GM12878 (cell line): ENCODE measurements around the gene USP34. TPM values are rescaled to one million over a fixed set of nuclear protein-coding genes. Genes with fewer than 3 reads are reported as not detected.
A peak's percentile ranks its signal among the peaks of the same experiment; 100 is the strongest.

ENCODE experiments used
- ATAC-seq: fragments of 200-7000 bp; cut with Tn5 transposase; 3 replicates; pipeline ENCODE4 v1.9.1; 2020; ENCODE audit warnings: mild to moderate bottlenecking, moderate library complexity
- BruUV-seq: library from RNA; stranded (reverse); fragments of 400-500 nt; replicated peaks from 2 replicates; lab custom pipeline; 2021; lab: Mats Ljungman, UMichigan
- CTCF ChIA-PET: fragments of 300-600 bp; sonication (Branson Sonifier 250); formaldehyde crosslinking; extraction: SDS; loops from one replicate; lab custom pipeline; 2021; ENCODE audit warnings: inconsistent platforms; lab: Yijun Ruan, JAX
- POLR2A ChIA-PET: fragments of 350-600 bp; formaldehyde crosslinking; extraction: SDS; loops from one replicate; lab custom pipeline; 2021; ENCODE audit warnings: inconsistent platforms; lab: Charles Lee
- RAD21 ChIA-PET: fragments of 300-600 bp; sonication (Branson Sonifier 250); formaldehyde crosslinking; loops from one replicate; lab custom pipeline; 2023; ENCODE audit warnings: antibody characterized with exemption; ENCODE audit not compliant: unreplicated experiment; lab: Charles Lee
- SMC1A ChIA-PET: fragments of 300-600 bp; sonication (Branson Sonifier 250); formaldehyde crosslinking; loops from one replicate; lab custom pipeline; 2023; ENCODE audit not compliant: unreplicated experiment, uncharacterized antibody; lab: Charles Lee
- DNase-seq: peaks from one replicate; pipeline ENCODE4 v3.0.0-alpha.2; 2011; ENCODE audit warnings: low read depth, low spot score
- FAIRE-seq: peaks from 3 replicates; lab custom pipeline; 2011; peaks lifted over from hg19 to GRCh38; lab: Jason Lieb, UNC
- H2AFZ ChIP-seq: 2 replicates; pipeline ENCODE4 v1.6.0; 2011; ENCODE audit warnings: low read depth, low read length, control low read depth; ENCODE audit not compliant: control insufficient read depth
- H3K27ac ChIP-seq: 2 replicates; pipeline ENCODE4 v1.5.1; 2011; ENCODE audit warnings: control low read depth; ENCODE audit not compliant: control insufficient read depth, insufficient read depth
- H3K27me3 ChIP-seq, 2 experiments: replicated peaks in 1 of 2; 2 replicates each; pipeline versions ENCODE4 v1.6.0 to v1.6.1; 2011; ENCODE audit warnings: low read length in 1 of 2; ENCODE audit not compliant: control insufficient read depth in 2 of 2, insufficient read depth in 2 of 2
- H3K36me3 ChIP-seq, 2 experiments: 2 replicates each; pipeline ENCODE4 v1.5.1; 2011; ENCODE audit warnings: low read length in 1 of 2; ENCODE audit not compliant: control insufficient read depth in 2 of 2, insufficient read depth in 2 of 2
- H3K4me1 ChIP-seq: 2 replicates; pipeline ENCODE4 v1.6.1; 2011; ENCODE audit warnings: mild to moderate bottlenecking, low read length, moderate library complexity, mixed read lengths; ENCODE audit not compliant: control insufficient read depth, insufficient read depth
- H3K4me2 ChIP-seq: 2 replicates; pipeline ENCODE4 v1.6.0; 2011; ENCODE audit warnings: control low read depth; ENCODE audit not compliant: control insufficient read depth, insufficient read depth
- H3K4me3 ChIP-seq: fragments of 200-600 bp; sonication (generic); 2 replicates; pipeline ENCODE4 v1.5.1; 2016
- H3K79me2 ChIP-seq: 2 replicates; pipeline ENCODE4 v1.6.0; 2011; ENCODE audit warnings: low read length; ENCODE audit not compliant: control insufficient read depth, insufficient read depth
- H3K9ac ChIP-seq: 2 replicates; pipeline ENCODE4 v1.8.0; 2011; ENCODE audit warnings: low read length, control low read depth, mixed read lengths; ENCODE audit not compliant: control insufficient read depth, insufficient read depth
- H3K9me3 ChIP-seq: replicated peaks from 3 replicates; pipeline ENCODE4 v1.5.1; 2011; ENCODE audit warnings: mild to moderate bottlenecking, low read length; ENCODE audit not compliant: control insufficient read depth, insufficient read depth
- H4K20me1 ChIP-seq: 2 replicates; pipeline ENCODE4 v1.6.0; 2011; ENCODE audit not compliant: control insufficient read depth, insufficient read depth
- NBN ChIP-seq: fragments of 450-650 bp; IDR thresholded peaks from 2 replicates; pipeline ENCODE4 v1.6.1; 2016
- ZBTB40 ChIP-seq: fragments of 450-650 bp; IDR thresholded peaks from 2 replicates; pipeline ENCODE4 v1.6.1; 2016; ENCODE audit warnings: mild to moderate bottlenecking, moderate library complexity, borderline replicate concordance
- in situ Hi-C: fragments of 300-500 bp; cut with MboI; formaldehyde crosslinking; loops from 9 replicates; pipeline ENCODE4 v1.14.3; 2018; ENCODE audit warnings: mixed read lengths
- intact Hi-C: fragments of 100-400 bp; cut with micrococcal nuclease; formaldehyde crosslinking; loops from one replicate; pipeline ENCODE4 v1.14.2; 2022; ENCODE audit not compliant: unreplicated experiment
- polyA plus RNA-seq, 11 experiments: library from polyadenylated mRNA; depleted of rRNA in 4 of 11; unstranded in 6 of 11; stranded (reverse) in 5 of 11; fragments of >200 nt; fragmentation: Nextera tagmentation in 4 of 11; fragmentation: Illumina TruSeq in 1 of 11; extraction: Ambion mirVana in 4 of 11; extraction: Trizol in 1 of 11; gene quantifications; 1 replicate in 1 of 11; 2 replicates in 10 of 11; pipeline versions ENCODE4 v1.2.1 to v1.2.3, GENCODE V29; 2011 to 2016; ENCODE audit warnings: inconsistent platforms in 2 of 11, missing spikeins in 2 of 11, low read depth in 1 of 11
- total RNA-seq, 4 experiments: library from RNA; depleted of rRNA in 3 of 4; stranded (reverse); fragments of >200 nt in 3 of 4; fragmentation: Illumina TruSeq in 1 of 4; extraction: Trizol in 1 of 4; gene quantifications; 2 replicates each; pipeline versions ENCODE4 v1.2.1 to v1.2.3, GENCODE V29; 2013 to 2021
- TF ChIP-seq, protein P1 (sequence below): IDR thresholded peaks from 2 replicates; pipeline ENCODE4 v1.6.1; 2011; ENCODE audit warnings: borderline replicate concordance, low read depth, mild to moderate bottlenecking, moderate library complexity, low read length; ENCODE audit not compliant: insufficient read depth, poor library complexity, severe bottlenecking

The USP34 gene
- total and polyA plus RNA-seq, 10 of the 15 experiments (the other 5 are each of a cell fraction or from before 2014, with no cell fraction given) = 26.2 to 106 (median 62.1) TPM

DNA sequence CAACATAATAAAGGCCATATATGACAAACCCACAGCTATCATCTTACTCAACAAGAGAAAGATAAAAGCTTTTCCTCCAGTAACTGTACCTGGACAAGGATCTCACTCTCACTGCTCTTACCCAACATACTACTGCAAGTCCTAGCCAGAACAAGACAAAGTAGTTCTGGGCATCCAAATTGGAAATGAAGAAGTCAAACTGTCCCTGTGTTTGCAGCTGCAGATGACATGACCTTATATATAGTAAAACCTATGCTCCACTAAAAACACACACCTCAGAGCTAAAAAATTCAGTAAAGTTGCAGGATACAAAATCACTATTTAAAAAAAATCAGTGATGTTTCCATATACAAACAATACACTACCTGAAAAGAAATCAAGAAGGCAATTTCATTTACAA is 32.2 kb downstream of the USP34 start:
- Histone ChIP-seq H3K4me1 (peaks cover 55% of the 10 kb centered on the region), H3K27me3 (no peaks in the 10 kb centered on the region), H4K20me1 (peaks cover 7% of the 10 kb centered on the region; the same call in 1 of the 2 replicates), H3K4me2 (no peak overlapping the region), H3K36me3 (peaks cover 0 to 7% of the 10 kb centered on the region in 2 experiments; a peak in 2 of 4 replicates), H3K4me3 (no peak overlapping the region), H2AFZ (no peak overlapping the region), H3K79me2 (peaks cover 93% of the 10 kb centered on the region), H3K9me3 (no peaks in the 10 kb centered on the region; the same call in 1 of the 3 replicates), H3K27ac (no peak overlapping the region), H3K9ac (no peak overlapping the region)
- ChIA-PET CTCF (interaction anchor here (1.5 kb wide), 1 partner anchor 12 kb away, joined by 16 read pairs; no protein-coding TSS in a partner anchor), RAD21 (interaction anchor here (0.7 to 2.1 kb wide), 7 partner anchors 8 to 100 kb away, joined by 3 to 11 read pairs (median 3); partner anchors contain the start of gene XPO1), POLR2A (interaction anchor here (0.9 to 1.5 kb wide), 3 partner anchors 12 to 29 kb away, joined by 4 to 6 read pairs (median 6); no protein-coding TSS in a partner anchor), SMC1A (interaction anchor here (0.7 to 2.4 kb wide), 10 partner anchors 11 to 26 kb away, joined by 3 to 19 read pairs (median 4); no protein-coding TSS in a partner anchor)
- TF ChIP-seq ZBTB40 (peak; percentile 37; the same call in 1 of the 2 replicates), NBN (no peak)
- TF ChIP-seq, protein P1, sequence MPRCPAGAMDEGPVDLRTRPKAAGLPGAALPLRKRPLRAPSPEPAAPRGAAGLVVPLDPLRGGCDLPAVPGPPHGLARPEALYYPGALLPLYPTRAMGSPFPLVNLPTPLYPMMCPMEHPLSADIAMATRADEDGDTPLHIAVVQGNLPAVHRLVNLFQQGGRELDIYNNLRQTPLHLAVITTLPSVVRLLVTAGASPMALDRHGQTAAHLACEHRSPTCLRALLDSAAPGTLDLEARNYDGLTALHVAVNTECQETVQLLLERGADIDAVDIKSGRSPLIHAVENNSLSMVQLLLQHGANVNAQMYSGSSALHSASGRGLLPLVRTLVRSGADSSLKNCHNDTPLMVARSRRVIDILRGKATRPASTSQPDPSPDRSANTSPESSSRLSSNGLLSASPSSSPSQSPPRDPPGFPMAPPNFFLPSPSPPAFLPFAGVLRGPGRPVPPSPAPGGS = no peak
- intact Hi-C loops (no loop called here), in situ Hi-C loops (no loop called here)
- DNase-seq (no peak), FAIRE-seq (no peak), ATAC-seq (no peak)
- BruUV-seq = no TSS peak
